Fibroblast of gingiva (primary cell): ENCODE measurements around the gene ASCL3.
"Not testable (repeated sequence)": the region's sequence is repeated elsewhere in the genome, so short reads cannot be mapped to it uniquely, and the experiment has no call there.

Experiments used
- DNase-seq: peaks from one replicate; pipeline ENCODE4 v3.0.0-alpha.2; 2011; ENCODE audit warnings: low read depth

Gene ASCL3

GRCh38 chr11:8910649-8911026, 32.2 kb downstream of the ASCL3 start:
- DNase-seq = no peak

DNA sequence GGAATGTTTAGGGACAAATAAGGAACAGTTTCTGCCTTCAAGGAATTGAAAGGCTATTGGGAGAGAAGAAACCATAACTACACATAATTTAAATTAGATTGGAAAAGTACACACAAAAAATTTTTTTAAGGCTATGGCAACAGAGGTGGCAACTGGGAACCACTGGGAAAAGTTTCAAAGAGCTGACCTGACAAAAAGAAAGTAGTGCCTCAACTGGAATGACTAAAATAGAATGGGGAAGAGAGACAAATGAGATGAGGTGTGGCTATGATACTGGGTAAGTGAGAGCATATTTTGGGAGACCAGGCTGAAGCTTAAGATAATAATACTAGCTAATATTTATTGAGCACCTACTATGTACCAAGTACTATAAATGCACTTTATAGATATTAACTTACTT, 34.7 kb downstream of the ASCL3 start:
- no peak for DNase-seq

DNA sequence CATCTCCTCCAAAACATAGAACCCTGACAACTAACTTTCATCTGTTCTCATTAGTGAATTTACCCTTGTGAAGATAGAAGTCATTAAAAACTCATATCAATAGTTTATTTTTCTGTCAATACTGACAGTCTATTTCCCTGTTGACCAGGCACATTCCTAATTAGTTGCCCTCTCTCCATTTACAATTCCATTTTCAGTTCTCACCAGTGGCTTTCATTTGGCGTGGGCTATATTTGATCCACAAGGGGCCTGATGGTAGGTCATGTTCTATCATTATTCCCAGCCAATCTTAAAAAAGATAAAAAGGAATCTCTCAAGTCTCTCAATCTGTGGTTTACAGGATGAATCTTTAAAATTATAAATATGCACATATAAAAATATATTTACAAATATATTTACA, 35.7 kb downstream of the ASCL3 start:
- no peak for DNase-seq

DNA sequence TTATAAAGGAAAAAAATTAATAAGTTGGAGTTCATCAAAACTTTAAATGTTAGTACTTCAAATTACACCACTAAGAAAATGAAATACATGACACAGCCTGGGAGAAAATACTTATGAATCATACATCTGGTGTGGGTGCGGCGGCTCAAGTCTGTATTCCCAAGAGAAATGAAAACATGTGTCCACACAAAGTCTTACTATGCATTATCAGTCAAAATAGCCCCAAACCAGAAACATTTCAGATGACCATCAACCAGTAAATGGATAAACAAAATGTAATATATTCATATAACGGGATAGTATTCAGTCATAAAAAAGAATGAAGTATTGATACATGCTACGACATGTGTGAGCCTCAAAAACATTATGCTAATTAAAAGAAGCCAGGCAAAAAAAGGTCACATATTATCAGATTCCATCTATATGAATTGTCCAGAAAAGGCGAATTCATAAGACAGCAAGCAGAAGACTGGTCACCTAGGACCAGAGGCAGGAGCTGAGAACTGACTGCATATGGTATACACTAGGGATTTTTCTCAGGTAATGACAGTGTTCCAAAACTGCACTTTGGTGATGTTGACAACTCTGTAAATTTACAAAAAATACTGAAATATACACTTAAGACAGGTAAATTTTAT, 37.2 kb downstream of the ASCL3 start:
- DNase-seq = peak; percentile 75

DNA sequence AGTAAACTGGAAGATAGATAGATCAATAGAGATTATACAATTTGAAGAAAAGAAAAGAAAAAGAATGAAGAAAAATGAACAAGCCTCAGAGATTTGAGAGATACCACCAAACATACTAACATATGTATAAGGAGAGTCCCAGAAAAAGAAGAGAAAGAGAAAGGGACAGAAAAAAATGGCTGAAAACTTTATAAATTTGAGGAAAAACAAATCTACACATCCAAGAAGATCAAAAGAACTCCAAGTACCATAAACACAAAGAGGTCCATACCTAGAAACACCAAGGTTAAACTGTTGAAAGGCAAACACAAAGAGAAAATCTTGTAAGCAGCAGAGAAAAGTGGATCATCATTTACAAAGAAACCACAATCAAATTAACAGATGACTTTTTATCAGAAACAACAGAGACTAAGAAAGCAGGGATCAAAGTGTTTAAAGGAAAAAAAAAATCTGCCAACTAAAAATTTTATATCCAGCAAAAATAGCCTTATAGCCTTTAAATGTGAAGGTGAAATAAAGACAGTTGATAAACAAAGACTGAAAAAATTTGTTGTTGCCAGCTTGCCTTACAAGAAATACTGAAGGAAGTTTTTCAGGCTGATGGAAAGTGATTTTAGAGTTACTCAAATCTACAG, 43.6 kb downstream of the ASCL3 start:
- no peak for DNase-seq

DNA sequence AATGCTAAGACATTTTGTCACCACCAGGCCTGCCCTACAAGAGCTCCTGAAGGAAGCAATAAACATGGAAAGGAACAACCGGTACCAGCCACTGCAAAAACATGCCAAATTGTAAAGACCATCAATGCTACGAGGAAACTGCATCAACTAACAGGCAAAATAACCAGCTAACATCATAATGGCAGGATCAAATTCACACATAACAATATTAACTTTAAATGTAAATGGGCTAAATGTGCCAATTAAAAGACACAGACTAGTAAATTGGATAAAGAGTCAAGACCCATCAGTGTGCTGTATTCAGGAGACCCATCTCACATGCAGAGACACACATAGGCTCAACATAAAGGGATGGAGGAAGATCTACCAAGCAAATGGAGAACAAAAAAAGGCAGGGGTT, 51.6 kb downstream of the ASCL3 start:
- not testable (repeated sequence) for DNase-seq
